Sigmoid colon (tissue), 7 donors: ENCODE results near the gene MICALL2. TPM values are rescaled to one million over a fixed set of nuclear protein-coding genes. Genes with fewer than 3 reads are reported as not detected.

Experiments used
- DNase-seq: peaks from one replicate; pipeline ENCODE4 v3.0.0-alpha.2; 2019
- H3K27ac ChIP-seq, 4 donors: fragments of 200-600 bp; sonication (generic); one replicate each; pipeline ENCODE4 v1.5.1; 2016 to 2019; ENCODE audit warnings: mild to moderate bottlenecking in 1 of 4
- H3K27me3 ChIP-seq, 3 donors: fragments of 200-600 bp; sonication (generic); one replicate each; pipeline ENCODE4 v1.5.1; 2019; ENCODE audit warnings: mild to moderate bottlenecking in 1 of 3
- H3K36me3 ChIP-seq, 4 donors: fragments of 200-600 bp; sonication (generic); one replicate each; pipeline ENCODE4 v1.5.1; 2016 to 2019
- H3K4me1 ChIP-seq, 4 donors: fragments of 200-600 bp; sonication (generic); one replicate each; pipeline ENCODE4 v1.5.1; 2017 to 2019
- H3K4me3 ChIP-seq, 4 donors: fragments of 200-600 bp; sonication (generic); one replicate each; pipeline ENCODE4 v1.5.1; 2017 to 2019; ENCODE audit warnings: mild to moderate bottlenecking in 2 of 4, moderate library complexity in 1 of 4
- H3K9me3 ChIP-seq, 4 donors: fragments of 200-600 bp in 3 of 4; sonication (generic) in 3 of 4; one replicate each; pipeline versions ENCODE4 v1.5.1 to v1.6.1; 2013 to 2019
- EP300 ChIP-seq, 4 donors: sonication (generic); formaldehyde crosslinking; IDR thresholded peaks; one replicate each; pipeline ENCODE4 v1.6.1; 2017; ENCODE audit warnings: antibody characterized with exemption in 4 of 4
- POLR2A ChIP-seq, 2 donors: fragments of 450-650 bp; IDR thresholded peaks; one replicate each; pipeline ENCODE4 v1.6.1; 2016; ENCODE audit warnings: antibody characterized with exemption in 2 of 2, mild to moderate bottlenecking in 2 of 2, moderate library complexity in 2 of 2
- POLR2AphosphoS5 ChIP-seq, 4 donors: sonication (generic); formaldehyde crosslinking; IDR thresholded peaks; one replicate each; pipeline ENCODE4 v1.6.1; 2017; ENCODE audit warnings: antibody characterized with exemption in 4 of 4
- WGBS, 2 donors: extraction: QIAGEN DNeasy Blood & Tissue Kit; methylation state at CpG; one replicate each; pipeline ENCODE4 v1.1.7; 2013; 5-methylcytosine and 5-hydroxymethylcytosine counted together
- intact Hi-C: fragments of 100-400 bp; cut with DNase I; formaldehyde crosslinking; loops from one replicate; pipeline ENCODE4 v1.15.1; 2023
- polyA plus RNA-seq, 3 donors: library from polyadenylated mRNA; stranded (reverse); fragments of 200-250 nt; gene quantifications; one replicate each; pipeline ENCODE4 v1.2.3, GENCODE V29; 2013
- total RNA-seq, 4 donors: library from RNA; depleted of rRNA; stranded (reverse); fragments of >200 nt; gene quantifications; one replicate each; pipeline ENCODE4 v1.1.0, GENCODE V29; 2016
- TF ChIP-seq, protein P1 (sequence below), 4 experiments: fragments of 450-650 bp in 3 of 4; fragments of 200-600 bp in 1 of 4; IDR thresholded peaks; one replicate each; pipeline ENCODE4 v1.5.1; 2016 to 2019; ENCODE audit warnings: antibody characterized with exemption in 4 of 4, mild to moderate bottlenecking in 3 of 4, moderate library complexity in 2 of 4
- donor health status: healthy with polysubstance abuse.
- donor health status: Bipolar disorder and iron deficiency.
- donor health status: healthy.

MICALL2 gene
- total and polyA plus RNA-seq, 7 donors = 8.4 to 86.2 (median 30.7) TPM

DNA sequence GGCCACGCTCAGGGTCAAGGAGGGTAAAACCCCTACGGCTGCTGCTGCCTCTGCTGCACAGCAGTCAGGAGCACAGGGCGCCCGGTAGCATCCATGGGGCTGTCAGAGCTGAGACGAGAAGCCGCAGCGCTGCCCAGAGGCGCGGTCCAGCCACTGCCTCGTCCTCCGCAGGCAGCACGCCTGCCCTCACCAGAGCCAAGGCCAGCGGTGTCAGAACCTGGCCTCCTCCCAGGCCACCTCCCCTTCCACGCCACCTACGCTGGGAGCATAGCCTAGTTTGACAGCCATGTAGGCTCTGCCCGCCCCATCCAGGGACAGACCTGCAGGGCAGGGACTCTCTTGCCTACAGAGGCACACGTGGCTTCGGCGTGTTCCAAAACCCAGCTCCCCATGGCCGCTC lies 28.7 kb upstream of the MICALL2 start:
- H3K27me3 ChIP-seq = no peaks in the 10 kb centered on the region
- H3K4me3 ChIP-seq = no peak overlapping the region
- intact Hi-C loops = no loop called here
- no peaks in the 10 kb centered on the region for H3K4me1 ChIP-seq
- TF ChIP-seq EP300 (IDR thresholded peaks at IDR 0.05) (no peak), POLR2AphosphoS5 (IDR thresholded peaks at IDR 0.05) (no peak), POLR2A (IDR thresholded peaks at IDR 0.05) (no peak)
- TF ChIP-seq, protein P1, sequence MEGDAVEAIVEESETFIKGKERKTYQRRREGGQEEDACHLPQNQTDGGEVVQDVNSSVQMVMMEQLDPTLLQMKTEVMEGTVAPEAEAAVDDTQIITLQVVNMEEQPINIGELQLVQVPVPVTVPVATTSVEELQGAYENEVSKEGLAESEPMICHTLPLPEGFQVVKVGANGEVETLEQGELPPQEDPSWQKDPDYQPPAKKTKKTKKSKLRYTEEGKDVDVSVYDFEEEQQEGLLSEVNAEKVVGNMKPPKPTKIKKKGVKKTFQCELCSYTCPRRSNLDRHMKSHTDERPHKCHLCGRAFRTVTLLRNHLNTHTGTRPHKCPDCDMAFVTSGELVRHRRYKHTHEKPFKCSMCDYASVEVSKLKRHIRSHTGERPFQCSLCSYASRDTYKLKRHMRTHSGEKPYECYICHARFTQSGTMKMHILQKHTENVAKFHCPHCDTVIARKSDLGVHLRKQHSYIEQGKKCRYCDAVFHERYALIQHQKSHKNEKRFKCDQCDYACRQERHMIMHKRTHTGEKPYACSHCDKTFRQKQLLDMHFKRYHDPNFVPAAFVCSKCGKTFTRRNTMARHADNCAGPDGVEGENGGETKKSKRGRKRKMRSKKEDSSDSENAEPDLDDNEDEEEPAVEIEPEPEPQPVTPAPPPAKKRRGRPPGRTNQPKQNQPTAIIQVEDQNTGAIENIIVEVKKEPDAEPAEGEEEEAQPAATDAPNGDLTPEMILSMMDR (IDR thresholded peaks at IDR 0.05) = no peak
- 90 to 95% methylated on average over 20 of the region's 20 CpGs for WGBS, 2 donors
- H3K27ac ChIP-seq = no peak overlapping the region
- no peak for DNase-seq
- H3K36me3 ChIP-seq = peaks cover 51 to 100% (median 69%) of the 10 kb centered on the region in 4 donors
- H3K9me3 ChIP-seq = no peaks in the 10 kb centered on the region

- 93 to 95% methylated on average over 25 of the region's 25 CpGs for WGBS, 2 donors
- intact Hi-C loops = no loop called here
- TF ChIP-seq POLR2AphosphoS5 (IDR thresholded peaks at IDR 0.05) (no peak), POLR2A (IDR thresholded peaks at IDR 0.05) (no peak), EP300 (IDR thresholded peaks at IDR 0.05) (no peak)
- TF ChIP-seq, protein P1 (IDR thresholded peaks at IDR 0.05) = no peak
These were observed 28.2 kb upstream of the MICALL2 start for GRCh38 chr7:1487466-1487865.

GRCh38 chr7:1486571-1486970 lies 27.3 kb upstream of the MICALL2 start:
- peaks cover 51 to 100% (median 76%) of the 10 kb centered on the region in 4 donors for H3K36me3 ChIP-seq
- H3K9me3 ChIP-seq = no peaks in the 10 kb centered on the region
- H3K4me1 ChIP-seq = no peaks in the 10 kb centered on the region
- H3K27ac ChIP-seq = no peak overlapping the region
- intact Hi-C loops = no loop called here
- no peak for DNase-seq
- WGBS, 2 donors = 95 to 96% methylated on average over 23 of the region's 23 CpGs
- H3K27me3 ChIP-seq = no peaks in the 10 kb centered on the region
- H3K4me3 ChIP-seq = no peak overlapping the region
- TF ChIP-seq EP300 (IDR thresholded peaks at IDR 0.05) (no peak), POLR2AphosphoS5 (IDR thresholded peaks at IDR 0.05) (no peak), POLR2A (IDR thresholded peaks at IDR 0.05) (no peak)
- TF ChIP-seq, protein P1 (IDR thresholded peaks at IDR 0.05) = no peak

More at GRCh38 chr7:1487466-1487865, 28.2 kb upstream of the MICALL2 start:
- no peaks in the 10 kb centered on the region for H3K9me3 ChIP-seq
- no peak for DNase-seq
- H3K27ac ChIP-seq = no peak overlapping the region
- H3K36me3 ChIP-seq = peaks cover 51 to 100% (median 75%) of the 10 kb centered on the region in 4 donors
- H3K27me3 ChIP-seq = no peaks in the 10 kb centered on the region
- no peaks in the 10 kb centered on the region for H3K4me1 ChIP-seq
- no peak overlapping the region for H3K4me3 ChIP-seq

- Histone ChIP-seq H3K36me3 (peaks cover 51 to 100% (median 79%) of the 10 kb centered on the region in 4 donors), H3K4me3 (no peak overlapping the region), H3K4me1 (no peaks in the 10 kb centered on the region), H3K9me3 (no peaks in the 10 kb centered on the region), H3K27ac (no peak overlapping the region), H3K27me3 (no peaks in the 10 kb centered on the region)
- no peak for DNase-seq
- TF ChIP-seq POLR2AphosphoS5 (IDR thresholded peaks at IDR 0.05) (no peak), EP300 (IDR thresholded peaks at IDR 0.05) (no peak), POLR2A (IDR thresholded peaks at IDR 0.05) (no peak)
- TF ChIP-seq, protein P1 (IDR thresholded peaks at IDR 0.05) = no peak
- intact Hi-C loops = no loop called here
- WGBS, 2 donors = 97% methylated on average over 19 of the region's 19 CpGs
These were observed 25.9 kb upstream of the MICALL2 start for GRCh38 chr7:1485156-1485555.

GRCh38 chr7:1484569-1484968 lies 25.3 kb upstream of the MICALL2 start:
- Histone ChIP-seq H3K36me3 (peaks cover 49 to 100% (median 76%) of the 10 kb centered on the region in 4 donors), H3K9me3 (no peaks in the 10 kb centered on the region), H3K4me1 (no peaks in the 10 kb centered on the region), H3K27ac (no peak overlapping the region), H3K4me3 (no peak overlapping the region), H3K27me3 (no peaks in the 10 kb centered on the region)
- 93 to 95% methylated on average over 12 of the region's 12 CpGs for WGBS, 2 donors
- intact Hi-C loops = no loop called here
- DNase-seq = no peak
- TF ChIP-seq, protein P1 (IDR thresholded peaks at IDR 0.05) = no peak
- TF ChIP-seq EP300 (IDR thresholded peaks at IDR 0.05) (no peak), POLR2A (IDR thresholded peaks at IDR 0.05) (no peak), POLR2AphosphoS5 (IDR thresholded peaks at IDR 0.05) (no peak)
